ENCODE measurements around the gene RAB31.
"Not testable (repeated sequence)": the region's sequence is repeated elsewhere in the genome, so short reads cannot be mapped to it uniquely, and the experiment has no call there.

Gene RAB31

GRCh38 chr18:9835113-9835755 lies 127.1 kb downstream of the RAB31 start:
- no peak for DNase-seq (ENCODE audit: low read depth in 2 of 2, low spot score in 1 of 2)

DNA sequence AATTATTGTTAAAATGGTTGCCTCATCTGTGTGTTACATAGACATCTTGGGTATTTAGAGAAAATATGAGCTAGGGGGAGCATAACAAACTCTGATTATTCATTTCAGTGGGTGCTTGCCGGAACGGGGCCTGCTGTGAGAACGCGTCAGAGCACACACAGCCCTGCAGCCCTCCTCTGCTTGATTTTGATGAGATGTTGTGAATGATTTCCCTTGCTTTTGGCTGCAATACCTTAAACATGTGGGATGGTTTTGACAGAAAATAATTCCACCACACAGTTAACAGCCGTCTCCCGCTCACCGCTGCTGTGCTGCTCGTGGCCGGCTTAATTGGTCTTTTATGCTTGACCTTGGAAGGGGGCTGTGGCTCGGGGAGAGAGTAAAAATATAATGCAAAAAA lies 127.7 kb downstream of the RAB31 start:
- DNase-seq (ENCODE audit: low read depth in 2 of 2, low spot score in 1 of 2), result no peak

- no peak for DNase-seq (ENCODE audit: low read depth in 2 of 2, low spot score in 1 of 2)
These were observed 130.2 kb downstream of the RAB31 start for GRCh38 chr18:9838144-9838877.

GRCh38 chr18:9839211-9839610 lies 131.1 kb downstream of the RAB31 start:
- no peak for DNase-seq (ENCODE audit: low read depth in 2 of 2, low spot score in 1 of 2)

GRCh38 chr18:9839853-9840252 lies 131.8 kb downstream of the RAB31 start:
- no peak for DNase-seq (ENCODE audit: low read depth in 2 of 2, low spot score in 1 of 2)

DNA sequence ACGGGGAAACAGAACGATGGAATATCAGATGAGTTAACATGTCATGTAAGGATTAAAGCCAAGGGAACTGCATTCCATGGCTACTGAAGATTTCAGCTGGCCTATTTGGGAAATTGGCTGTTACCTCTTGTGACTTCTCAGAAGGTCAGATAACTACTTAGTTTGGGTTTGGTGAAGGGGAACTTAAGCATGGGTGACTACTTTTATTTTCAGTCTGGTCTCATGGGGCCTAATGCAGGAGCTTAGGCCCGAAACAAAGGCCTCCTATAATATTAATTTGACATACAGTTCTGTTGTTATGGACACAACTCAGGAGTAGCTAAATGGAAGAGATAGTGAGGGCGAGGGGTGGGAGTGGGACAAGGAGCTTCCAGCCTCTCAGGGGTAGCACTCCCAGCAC lies 133.7 kb downstream of the RAB31 start:
- DNase-seq (ENCODE audit: low read depth in 2 of 2, low spot score in 1 of 2), result no peak

DNA sequence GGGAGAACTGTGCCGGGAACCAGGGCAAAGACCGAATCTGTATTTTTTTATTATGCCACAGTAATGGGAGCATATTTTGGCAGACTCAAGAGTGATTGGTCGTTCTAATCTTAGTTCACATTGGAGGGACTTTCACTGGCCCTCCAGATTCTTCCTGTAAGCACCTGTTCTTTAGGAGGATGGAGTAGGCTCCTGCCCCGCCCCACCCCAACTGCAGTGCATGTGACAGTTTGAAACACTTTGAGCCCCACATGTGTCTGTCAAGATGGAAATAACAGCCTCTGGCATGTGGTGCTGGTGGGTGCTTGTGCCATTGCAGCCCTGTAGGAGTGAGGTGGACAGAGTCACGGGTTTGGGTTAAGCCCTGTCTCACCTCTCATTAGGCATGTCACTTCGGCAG lies 134.3 kb downstream of the RAB31 start:
- no peak for DNase-seq (ENCODE audit: low read depth in 2 of 2, low spot score in 1 of 2)

DNA sequence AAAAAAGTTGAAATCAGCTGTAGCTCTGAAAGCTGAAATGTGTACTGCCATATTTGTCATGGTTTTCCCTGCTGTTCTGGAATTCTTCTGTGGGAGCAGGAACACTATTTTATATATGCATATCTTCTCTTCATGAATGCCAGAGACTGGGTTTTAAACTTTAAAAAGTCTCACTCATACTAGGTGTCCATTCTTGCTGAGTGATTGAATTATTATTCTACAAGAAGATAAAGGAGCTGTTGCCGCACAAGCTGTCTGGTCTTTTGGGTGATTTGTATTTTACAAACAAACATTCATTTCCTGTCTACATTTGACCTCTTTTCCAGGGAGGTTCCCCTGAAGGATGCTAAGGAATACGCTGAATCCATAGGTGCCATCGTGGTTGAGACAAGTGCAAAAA lies 137.2 kb downstream of the RAB31 start:
- no peak for DNase-seq (ENCODE audit: low read depth in 2 of 2, low spot score in 1 of 2)

GRCh38 chr18:9846162-9846925 lies 138.2 kb downstream of the RAB31 start:
- no peak for DNase-seq (ENCODE audit: low read depth in 2 of 2, low spot score in 1 of 2)

GRCh38 chr18:9848170-9848879 lies 140.2 kb downstream of the RAB31 start:
- no peak for DNase-seq (ENCODE audit: low read depth in 2 of 2, low spot score in 1 of 2)

GRCh38 chr18:9849407-9850283 lies 141.5 kb downstream of the RAB31 start:
- DNase-seq (ENCODE audit: low read depth in 2 of 2, low spot score in 1 of 2), result no peak

GRCh38 chr18:9850309-9850708 lies 142.2 kb downstream of the RAB31 start:
- DNase-seq (ENCODE audit: low read depth in 2 of 2, low spot score in 1 of 2), result no peak

GRCh38 chr18:9851511-9851910 lies 143.4 kb downstream of the RAB31 start:
- DNase-seq (ENCODE audit: low read depth in 2 of 2, low spot score in 1 of 2), result no peak

- no peak for DNase-seq (ENCODE audit: low read depth in 2 of 2, low spot score in 1 of 2)
These were observed 144.4 kb downstream of the RAB31 start for GRCh38 chr18:9852266-9853081.

DNA sequence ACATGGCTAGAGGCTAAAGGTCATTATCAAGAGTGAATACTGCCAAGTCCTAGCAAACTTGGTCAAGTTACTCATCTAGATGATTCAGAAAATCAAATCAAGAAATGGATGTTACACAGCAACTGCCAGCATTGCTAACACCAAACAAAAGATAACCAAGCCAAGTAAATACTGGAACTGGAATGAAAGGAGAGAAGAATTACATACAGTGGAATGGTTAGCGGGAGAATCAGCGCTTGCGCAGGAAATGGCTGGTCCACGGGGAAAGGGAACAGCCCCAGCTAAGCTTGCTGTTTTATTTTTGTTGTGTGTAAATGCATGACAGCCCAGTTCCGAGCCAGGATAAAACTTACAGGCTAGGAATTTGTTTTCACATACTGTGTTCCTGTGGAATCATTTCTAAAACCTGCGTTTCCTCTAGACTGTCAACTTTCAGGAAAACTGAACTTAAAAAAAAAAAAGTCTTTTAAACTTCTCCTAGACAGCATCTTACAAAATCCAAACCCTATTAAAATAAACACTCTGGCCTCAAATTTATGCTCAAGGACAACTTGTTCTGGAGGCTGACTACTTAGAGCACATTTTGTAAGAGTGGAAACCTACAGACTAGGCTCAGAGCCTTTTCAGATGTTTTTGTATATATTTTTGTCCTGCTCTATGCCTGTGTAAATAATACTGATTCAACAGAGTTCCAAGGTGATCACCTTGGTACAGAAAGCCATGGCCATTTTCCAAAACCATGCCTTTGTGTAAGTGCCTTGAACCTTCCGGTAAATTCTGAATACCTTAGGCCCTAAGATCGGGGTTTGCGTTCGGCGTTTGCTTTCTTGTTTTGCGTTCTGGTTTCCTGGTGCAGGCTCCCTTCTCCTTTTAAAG lies 146.9 kb downstream of the RAB31 start:
- no peak for DNase-seq (ENCODE audit: low read depth in 2 of 2, low spot score in 1 of 2)

GRCh38 chr18:9855681-9856080 lies 147.6 kb downstream of the RAB31 start:
- DNase-seq (ENCODE audit: low read depth in 2 of 2, low spot score in 1 of 2), result no peak

DNA sequence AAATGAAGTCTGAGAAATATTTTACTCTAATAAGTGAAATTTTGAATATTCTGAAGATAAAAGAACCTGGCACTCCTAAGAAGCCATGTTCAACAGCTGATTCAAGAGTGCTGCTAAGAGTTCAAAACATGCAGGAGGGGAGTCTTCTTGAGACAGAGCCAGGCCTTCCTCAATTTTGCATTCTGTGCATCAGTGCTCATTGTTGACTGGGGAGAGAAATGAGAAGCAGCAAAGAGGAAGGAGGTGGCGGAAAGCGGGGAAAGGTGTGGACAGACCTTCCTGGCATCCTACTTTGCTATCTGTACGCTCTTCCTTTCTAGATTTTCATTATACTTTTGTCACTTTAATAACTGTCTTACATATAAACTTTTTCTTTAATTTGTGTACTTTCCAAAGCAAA lies 148.0 kb downstream of the RAB31 start:
- no peak for DNase-seq (ENCODE audit: low read depth in 2 of 2, low spot score in 1 of 2)

DNA sequence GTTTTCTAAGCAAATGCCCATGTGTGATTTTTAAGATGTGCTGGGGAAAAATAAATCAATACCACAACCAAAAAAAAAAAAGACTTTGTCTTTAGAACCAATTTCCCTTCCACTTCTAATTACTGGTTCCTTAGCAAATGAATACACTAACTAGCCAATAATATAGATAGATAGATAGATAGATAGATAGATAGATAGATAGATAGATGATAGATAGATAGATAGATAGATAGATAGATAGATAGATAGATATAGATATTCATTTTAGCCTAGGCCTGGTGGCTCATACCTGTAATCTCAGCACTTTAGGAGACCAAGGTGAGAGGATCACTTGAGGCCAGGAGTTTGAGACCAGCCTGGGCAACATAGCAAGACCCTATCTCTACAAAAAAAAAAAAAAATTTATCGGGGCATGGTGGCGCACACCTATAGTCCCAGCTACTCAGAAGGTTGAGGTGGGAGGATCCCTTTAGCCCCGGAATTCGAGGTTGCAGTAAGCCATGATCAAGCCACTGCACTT lies 149.4 kb downstream of the RAB31 start:
- not testable (repeated sequence) for DNase-seq (ENCODE audit: low read depth in 2 of 2, low spot score in 1 of 2)

- no peak for DNase-seq (ENCODE audit: low read depth in 2 of 2, low spot score in 1 of 2)
These were observed 150.5 kb downstream of the RAB31 start for GRCh38 chr18:9858642-9859041.

Data from stimulated activated CD8-positive, alpha-beta memory T cell treated with anti-CD3 and anti-CD28 coated beads, Interleukin-4, amount 100 ng/mL, for 1 hour (primary cell).